ENCODE data around the gene KCNJ6.

The KCNJ6 gene

DNA sequence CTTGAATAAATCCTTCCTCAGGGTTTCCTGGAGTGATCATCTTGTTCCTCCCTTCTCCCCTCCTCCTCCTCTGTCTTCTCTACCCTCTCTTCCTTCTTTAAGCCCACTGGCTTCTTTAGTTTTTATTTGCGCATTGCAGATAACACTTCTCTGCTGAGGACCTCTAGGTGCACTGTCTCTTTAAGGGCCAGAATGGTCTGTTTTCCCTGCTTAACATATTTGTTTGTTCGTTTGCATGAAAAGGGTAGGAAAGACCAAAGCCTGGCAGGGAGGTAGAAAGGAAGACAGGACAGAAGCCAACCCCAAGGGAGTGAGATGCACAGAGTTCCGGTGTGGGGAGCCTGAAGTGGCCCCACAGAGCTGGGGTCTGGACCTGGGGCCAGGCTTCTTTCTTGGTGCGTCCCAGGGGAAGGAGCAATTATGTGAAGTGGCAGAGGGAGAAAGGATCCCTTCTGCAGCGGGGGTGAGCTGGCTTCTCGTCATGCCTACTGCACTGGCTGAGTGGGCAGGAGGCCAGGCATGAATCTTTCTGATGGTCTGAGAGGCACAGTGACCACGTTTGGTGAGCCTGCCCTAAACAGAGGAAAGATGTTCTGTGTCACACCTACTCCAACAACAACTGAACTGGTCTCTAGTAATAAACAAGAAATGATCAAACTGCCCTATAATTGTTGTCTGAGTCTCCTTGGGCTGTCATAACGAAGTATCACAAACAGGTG, 232.7 kb downstream of the KCNJ6 start:
- TF ChIP-seq, protein P1, sequence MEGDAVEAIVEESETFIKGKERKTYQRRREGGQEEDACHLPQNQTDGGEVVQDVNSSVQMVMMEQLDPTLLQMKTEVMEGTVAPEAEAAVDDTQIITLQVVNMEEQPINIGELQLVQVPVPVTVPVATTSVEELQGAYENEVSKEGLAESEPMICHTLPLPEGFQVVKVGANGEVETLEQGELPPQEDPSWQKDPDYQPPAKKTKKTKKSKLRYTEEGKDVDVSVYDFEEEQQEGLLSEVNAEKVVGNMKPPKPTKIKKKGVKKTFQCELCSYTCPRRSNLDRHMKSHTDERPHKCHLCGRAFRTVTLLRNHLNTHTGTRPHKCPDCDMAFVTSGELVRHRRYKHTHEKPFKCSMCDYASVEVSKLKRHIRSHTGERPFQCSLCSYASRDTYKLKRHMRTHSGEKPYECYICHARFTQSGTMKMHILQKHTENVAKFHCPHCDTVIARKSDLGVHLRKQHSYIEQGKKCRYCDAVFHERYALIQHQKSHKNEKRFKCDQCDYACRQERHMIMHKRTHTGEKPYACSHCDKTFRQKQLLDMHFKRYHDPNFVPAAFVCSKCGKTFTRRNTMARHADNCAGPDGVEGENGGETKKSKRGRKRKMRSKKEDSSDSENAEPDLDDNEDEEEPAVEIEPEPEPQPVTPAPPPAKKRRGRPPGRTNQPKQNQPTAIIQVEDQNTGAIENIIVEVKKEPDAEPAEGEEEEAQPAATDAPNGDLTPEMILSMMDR (IDR thresholded peaks at IDR 0.05; ENCODE audit: low read length) = no peak
- TF ChIP-seq EZH2 (IDR thresholded peaks at IDR 0.05; ENCODE audit: borderline replicate concordance, low read length) = no peak
- Histone ChIP-seq H3F3A (ENCODE audit: insufficient read depth, low read length) (no peaks in the 10 kb centered on the region), H3K27ac (ENCODE audit: low read depth, low read length, poor library complexity, severe bottlenecking) (no peak overlapping the region), H3K9me2 (ENCODE audit: low read depth, low read length) (no peaks in the 10 kb centered on the region), H2AFZ (ENCODE audit: low read length) (no peak overlapping the region), H3K36me3 (ENCODE audit: insufficient read depth, low read length) (no peaks in the 10 kb centered on the region), H3K4me3 (ENCODE audit: low read depth, low read length, poor library complexity, severe bottlenecking) (no peak overlapping the region), H3K9me3 (ENCODE audit: low read length) (no peaks in the 10 kb centered on the region), H3K4me2 (ENCODE audit: low read length) (no peak overlapping the region), H3K27me3 (ENCODE audit: insufficient read depth, low read length) (no peaks in the 10 kb centered on the region), H3K79me2 (ENCODE audit: insufficient read depth, low read length) (no peaks in the 10 kb centered on the region), H4K20me1 (ENCODE audit: insufficient read depth, low read length) (no peaks in the 10 kb centered on the region), H3K9ac (ENCODE audit: low read length) (no peak overlapping the region), H3K4me1 (ENCODE audit: insufficient read depth, low read length, severe bottlenecking) (no peaks in the 10 kb centered on the region)

DNA sequence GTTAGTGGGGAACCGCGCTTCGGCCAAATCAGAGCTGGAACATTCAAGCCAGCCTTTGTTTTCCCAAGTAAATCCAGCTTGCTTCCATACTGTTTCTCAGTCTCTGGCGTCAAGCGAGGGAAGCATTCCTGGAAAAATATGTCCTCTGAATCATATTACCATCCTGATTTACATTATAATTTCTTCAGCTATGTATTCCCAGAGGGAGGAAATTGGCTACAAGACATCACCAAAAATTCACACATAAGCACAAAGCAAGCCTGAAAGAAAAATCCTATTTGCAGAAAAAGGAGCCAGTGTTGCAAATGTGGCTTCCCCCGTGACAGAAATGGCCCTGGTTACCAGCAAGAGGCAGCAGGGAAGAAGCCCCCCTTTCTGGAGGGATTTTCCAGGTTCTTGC, 233.3 kb downstream of the KCNJ6 start:
- no peak overlapping the region for H3K27ac ChIP-seq (ENCODE audit: low read depth, low read length, poor library complexity, severe bottlenecking)
- no peaks in the 10 kb centered on the region for H3F3A ChIP-seq (ENCODE audit: insufficient read depth, low read length)
- H2AFZ ChIP-seq (ENCODE audit: low read length) = no peak overlapping the region
- no peak overlapping the region for H3K4me3 ChIP-seq (ENCODE audit: low read depth, low read length, poor library complexity, severe bottlenecking)
- no peaks in the 10 kb centered on the region for H3K36me3 ChIP-seq (ENCODE audit: insufficient read depth, low read length)
- H3K79me2 ChIP-seq (ENCODE audit: insufficient read depth, low read length) = no peaks in the 10 kb centered on the region
- H3K9ac ChIP-seq (ENCODE audit: low read length) = no peak overlapping the region
- H3K27me3 ChIP-seq (ENCODE audit: insufficient read depth, low read length) = no peaks in the 10 kb centered on the region
- no peak overlapping the region for H3K4me2 ChIP-seq (ENCODE audit: low read length)
- no peak for TF ChIP-seq EZH2 (IDR thresholded peaks at IDR 0.05; ENCODE audit: borderline replicate concordance, low read length)
- TF ChIP-seq, protein P1 (IDR thresholded peaks at IDR 0.05; ENCODE audit: low read length) = no peak
- no peaks in the 10 kb centered on the region for H3K9me2 ChIP-seq (ENCODE audit: low read depth, low read length)
- no peaks in the 10 kb centered on the region for H3K9me3 ChIP-seq (ENCODE audit: low read length)
- H4K20me1 ChIP-seq (ENCODE audit: insufficient read depth, low read length) = no peaks in the 10 kb centered on the region
- H3K4me1 ChIP-seq (ENCODE audit: insufficient read depth, low read length, severe bottlenecking) = no peaks in the 10 kb centered on the region

DNA sequence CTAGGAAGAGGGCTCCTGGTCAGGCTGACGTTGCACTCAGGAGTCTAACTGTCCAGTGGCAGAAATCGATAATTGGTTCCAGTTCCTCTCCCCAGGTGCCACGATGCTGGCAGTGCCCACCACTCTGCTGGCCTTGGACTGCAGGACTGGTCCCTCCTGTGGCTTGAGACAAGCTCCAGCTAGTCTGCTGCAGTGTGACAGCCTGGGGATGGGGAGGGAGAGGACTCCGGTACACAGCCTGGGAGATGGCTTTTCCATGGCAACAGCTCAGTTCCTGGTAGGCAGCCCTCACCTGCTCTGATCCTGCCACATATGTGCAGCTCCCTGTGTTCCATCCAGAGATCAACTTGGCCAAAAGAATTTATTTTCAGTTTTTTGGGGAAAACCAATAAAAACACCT, 239.3 kb downstream of the KCNJ6 start:
- no peak for TF ChIP-seq EZH2 (IDR thresholded peaks at IDR 0.05; ENCODE audit: borderline replicate concordance, low read length)
- TF ChIP-seq, protein P1 (IDR thresholded peaks at IDR 0.05; ENCODE audit: low read length) = no peak

More for the DNA sequence above, 239.3 kb downstream of the KCNJ6 start:
- Histone ChIP-seq H3K4me1 (ENCODE audit: insufficient read depth, low read length, severe bottlenecking) (no peaks in the 10 kb centered on the region), H2AFZ (ENCODE audit: low read length) (no peak overlapping the region), H3K36me3 (ENCODE audit: insufficient read depth, low read length) (no peaks in the 10 kb centered on the region), H3K4me2 (ENCODE audit: low read length) (no peak overlapping the region), H3K9me2 (ENCODE audit: low read depth, low read length) (no peaks in the 10 kb centered on the region), H3K9ac (ENCODE audit: low read length) (no peak overlapping the region), H3K27ac (ENCODE audit: low read depth, low read length, poor library complexity, severe bottlenecking) (no peak overlapping the region), H3K27me3 (ENCODE audit: insufficient read depth, low read length) (no peaks in the 10 kb centered on the region), H3F3A (ENCODE audit: insufficient read depth, low read length) (no peaks in the 10 kb centered on the region), H3K4me3 (ENCODE audit: low read depth, low read length, poor library complexity, severe bottlenecking) (no peak overlapping the region), H3K79me2 (ENCODE audit: insufficient read depth, low read length) (no peaks in the 10 kb centered on the region), H3K9me3 (ENCODE audit: low read length) (no peaks in the 10 kb centered on the region), H4K20me1 (ENCODE audit: insufficient read depth, low read length) (no peaks in the 10 kb centered on the region)
